HG02852 (cell line): Measurements from ENCODE around the gene ECHS1.
A peak's percentile ranks its signal among the peaks of the same experiment; 100 is the strongest.
"Not testable (repeated sequence)": the region's sequence is repeated elsewhere in the genome, so short reads cannot be mapped to it uniquely, and the experiment has no call there.

Experiments used
- ATAC-seq: cut with Tn5 transposase; IDR thresholded peaks from one replicate; pipeline ENCODE4 v1.9.1; 2021; ENCODE audit warnings: mild to moderate bottlenecking, moderate library complexity; ENCODE audit not compliant: unreplicated experiment

ECHS1 gene

DNA sequence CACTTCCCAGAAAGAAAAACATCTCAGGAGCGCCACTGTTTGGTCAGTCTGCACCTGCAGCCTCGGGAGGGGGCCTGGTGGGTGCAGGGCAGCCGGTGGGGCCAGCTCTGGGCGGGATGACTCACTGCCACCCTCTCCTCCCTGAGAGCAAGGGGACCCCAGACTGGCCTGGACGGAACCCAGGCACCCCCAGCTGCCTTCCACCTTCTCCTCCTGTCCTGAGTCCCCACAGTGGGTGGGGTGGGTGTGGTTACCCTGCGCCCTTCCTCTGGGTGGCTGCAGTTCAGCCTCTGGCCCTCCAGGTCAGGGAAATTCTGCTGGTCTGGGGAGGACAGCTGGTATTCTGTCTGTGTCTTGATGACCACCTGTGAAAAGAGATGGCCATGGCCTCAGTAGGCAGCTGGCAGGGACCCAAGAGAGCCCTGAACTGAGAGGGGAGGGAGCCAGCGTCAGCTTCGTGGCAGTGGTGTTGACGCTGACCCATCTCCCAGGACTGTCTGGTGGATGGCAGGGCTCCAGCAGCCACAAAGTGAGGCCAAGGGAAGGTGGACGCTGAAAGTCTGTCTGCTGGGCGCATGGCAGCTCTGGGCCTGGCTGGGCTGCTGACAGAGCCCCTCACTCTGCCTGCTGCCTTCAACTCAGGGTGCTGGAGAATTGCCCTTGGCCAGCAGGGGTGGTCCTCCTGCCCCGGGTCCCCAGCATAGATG lies 45.4 kb downstream of the ECHS1 start:
- ATAC-seq: no peak

DNA sequence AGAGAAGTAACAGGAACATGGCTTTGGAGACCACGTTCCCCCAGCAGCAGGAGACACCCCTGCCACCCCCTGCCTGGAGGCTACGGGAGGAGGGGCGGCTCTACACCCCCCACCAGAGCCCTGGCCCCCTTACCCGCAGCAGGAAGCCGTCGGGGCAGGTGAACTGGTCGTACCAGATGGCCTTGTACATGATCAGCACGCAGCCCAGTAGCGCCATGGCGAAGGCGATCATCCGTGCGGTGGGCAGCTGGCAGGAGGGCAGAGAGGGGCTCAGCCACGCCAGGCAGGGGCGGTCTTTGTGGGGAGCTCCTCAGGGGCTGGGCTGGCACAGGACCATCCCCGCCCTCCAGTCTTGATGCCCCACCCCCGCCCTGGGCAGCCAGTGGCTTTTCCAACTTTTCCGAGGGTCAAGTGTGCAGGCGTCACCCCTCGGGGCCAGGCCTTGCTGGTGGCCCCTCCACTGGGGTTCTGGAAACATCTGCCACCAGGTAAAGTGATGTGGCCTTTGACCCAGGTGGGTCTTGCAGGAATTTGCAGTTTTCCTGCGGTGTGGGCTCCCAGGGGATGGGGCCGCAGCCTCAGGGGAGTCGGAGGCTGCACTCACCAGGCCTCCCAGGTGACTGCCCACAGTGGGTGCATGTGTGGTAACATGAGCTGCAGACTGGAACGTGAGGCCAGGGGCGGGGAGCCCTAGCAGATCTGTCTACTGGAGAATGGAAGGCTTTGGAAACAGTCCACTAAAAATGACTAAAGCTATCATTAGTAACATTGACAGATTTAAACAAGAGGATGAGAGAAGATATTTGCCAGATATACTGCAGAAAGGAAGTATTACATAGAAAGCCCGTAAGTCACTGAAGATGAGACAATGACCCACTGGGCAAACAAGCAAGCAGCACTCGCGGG lies 46.2 kb downstream of the ECHS1 start:
- ATAC-seq: no peak

DNA sequence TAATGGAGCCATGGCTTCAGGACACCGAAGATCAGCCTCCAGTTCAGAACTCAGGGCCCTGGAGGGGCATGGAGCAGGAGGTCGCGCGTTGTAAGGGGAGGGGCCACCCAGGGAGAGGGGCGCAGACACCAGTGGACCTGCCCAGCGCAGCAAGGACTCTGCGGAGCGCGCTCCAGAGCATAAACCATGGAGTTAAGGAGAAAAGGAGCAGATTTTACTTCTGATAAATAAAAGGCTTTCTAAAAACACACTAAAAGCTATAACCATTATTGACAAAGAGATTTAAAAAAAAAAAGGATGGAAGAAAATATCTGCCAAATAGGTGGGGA lies 47.0 kb downstream of the ECHS1 start:
- ATAC-seq: no peak

DNA sequence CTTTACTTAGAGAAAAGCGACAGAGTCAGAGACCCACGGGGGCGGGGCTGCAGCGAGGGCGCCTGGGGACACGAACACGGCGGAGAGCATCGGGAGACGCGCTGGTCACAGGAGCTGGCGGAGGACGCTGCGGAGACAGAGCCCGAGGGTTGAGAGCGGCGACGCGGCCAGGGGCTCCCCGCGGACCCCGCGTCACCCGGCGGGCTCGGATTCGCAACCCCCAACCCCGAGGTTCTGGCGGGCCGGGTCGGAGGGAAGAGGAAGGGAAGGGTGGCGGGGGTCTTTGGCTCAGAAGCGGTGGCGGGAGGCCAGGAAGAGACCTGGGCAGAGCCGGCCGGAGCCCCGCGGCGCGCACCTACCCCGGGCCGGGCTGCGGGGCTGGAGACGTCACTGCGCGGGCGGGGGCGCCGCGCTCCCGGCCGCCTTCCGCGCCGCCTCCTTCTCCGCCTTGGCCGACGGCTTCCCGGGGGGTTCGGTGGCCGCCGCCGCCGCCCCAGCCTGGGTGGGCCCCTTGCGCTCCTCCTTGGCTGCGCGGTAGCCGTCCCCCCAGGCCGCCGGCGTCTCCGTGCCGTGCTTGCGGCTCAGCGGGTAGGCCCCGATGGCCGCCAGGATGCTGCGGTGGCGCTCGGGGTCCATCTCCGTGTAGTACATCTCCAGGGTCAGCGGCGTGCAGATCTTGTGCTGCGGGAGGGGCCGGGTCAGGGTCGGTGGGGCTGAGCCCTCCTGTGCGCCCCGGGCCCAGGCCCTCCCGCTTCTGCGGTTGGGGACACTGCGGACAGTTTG lies 47.5 kb downstream of the ECHS1 start:
- ATAC-seq: no peak

DNA sequence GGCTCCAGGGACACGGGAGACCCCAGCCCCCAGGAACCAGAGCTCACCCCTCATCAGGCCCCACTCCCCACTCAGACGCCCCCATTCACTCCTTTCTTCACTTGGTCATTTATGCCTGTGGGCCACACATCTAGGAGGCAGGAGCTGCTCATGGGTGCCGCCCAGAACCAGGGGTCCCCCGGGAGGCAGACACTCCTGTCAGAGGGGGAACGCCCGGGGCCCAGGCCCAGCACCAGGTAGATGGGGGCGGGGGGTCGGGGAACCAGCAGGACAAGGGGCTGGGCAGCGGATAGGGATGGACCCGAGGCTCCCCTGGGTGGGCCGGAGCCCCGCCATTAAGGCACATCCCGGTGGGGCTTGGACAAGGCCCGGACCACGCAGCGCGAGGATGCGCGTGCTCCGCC lies 48.3 kb downstream of the ECHS1 start:
- ATAC-seq: no peak

DNA sequence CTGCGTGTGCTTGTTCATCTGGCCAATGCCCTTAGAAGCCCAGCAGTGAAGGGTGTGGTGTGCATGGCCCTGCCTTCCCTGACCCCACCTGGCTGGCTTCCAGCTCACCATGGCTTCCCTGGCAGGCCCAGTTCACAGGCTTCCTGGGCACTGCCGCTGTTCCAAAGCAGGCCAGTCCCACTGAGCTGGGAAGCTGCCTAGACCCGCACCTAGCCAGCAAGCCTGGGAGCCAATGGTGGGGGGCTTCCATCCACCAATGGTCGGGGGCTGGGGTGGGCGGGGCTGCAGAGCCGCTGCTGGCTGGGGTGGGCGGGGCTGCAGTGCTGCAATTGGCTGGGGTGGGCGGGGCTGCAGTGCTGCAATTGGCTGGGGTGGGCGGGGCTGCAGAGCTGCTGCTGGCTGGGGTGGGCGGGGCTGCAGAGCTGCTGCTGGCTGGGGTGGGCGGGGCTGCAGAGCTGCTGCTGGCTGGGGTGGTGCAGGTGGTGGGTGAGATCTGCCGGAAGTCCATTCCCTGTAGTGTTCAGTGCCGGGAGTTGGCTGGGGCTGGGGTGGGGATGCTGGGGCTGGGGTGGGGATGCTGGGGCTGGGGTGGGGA lies 48.9 kb downstream of the ECHS1 start:
- ATAC-seq: no peak

DNA sequence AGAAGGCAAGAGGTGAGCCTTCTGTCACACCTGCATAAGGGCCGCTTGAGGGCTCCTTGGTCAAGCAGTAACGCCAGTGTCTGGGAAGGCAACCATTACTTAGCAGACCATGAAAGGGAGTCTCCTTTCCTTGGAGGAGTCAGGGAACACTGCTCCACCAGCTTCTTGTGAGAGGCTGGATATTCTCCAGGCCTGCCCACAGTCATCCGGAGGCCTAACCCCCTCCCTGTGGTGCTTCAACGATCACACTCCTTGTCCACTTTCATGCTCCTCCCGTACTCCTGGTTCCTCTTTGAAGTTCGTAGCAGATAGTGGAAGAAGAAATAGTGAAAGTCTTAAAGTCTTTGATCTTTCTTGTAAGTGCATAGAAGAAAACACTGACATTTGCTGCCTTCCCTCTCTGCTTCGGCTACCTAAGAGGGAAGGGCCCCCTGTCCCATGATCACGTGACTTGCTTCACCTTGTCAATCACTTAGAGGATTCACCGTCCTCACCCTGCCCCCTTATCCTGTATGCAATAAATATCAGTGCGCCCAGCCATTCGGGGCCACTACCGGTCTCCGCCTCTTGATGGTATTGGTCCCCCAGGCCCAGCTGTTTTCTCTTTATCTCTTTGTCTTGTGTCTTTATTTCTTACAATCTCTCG lies 51.0 kb downstream of the ECHS1 start:
- ATAC-seq: not testable (repeated sequence)

DNA sequence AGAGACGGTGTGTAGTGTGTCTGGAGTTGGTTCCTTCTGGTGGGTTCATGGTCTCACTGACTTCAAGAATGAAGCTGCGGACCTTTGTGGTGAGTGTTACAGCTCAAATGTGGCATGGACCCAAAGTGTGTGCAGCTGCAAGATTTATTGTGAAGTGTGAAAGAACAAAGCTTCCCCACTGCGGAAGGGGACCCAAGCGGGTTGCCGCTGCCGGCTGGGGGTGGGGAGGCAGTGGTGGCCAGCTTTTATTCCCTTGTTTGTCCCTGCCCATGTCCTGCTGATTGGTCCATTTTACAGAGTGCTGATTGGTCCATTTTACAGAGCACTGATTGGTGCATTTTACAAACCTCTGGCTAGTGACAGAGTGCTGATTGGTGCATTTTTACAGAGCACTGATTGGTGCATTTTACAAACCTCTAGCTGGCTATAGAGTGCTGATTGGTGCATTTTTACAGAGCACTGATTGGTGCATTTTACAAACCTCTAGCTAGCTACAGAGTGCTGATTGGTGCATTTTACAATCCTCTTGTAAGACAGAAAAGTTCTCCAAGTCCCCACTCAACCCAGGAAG lies 52.2 kb downstream of the ECHS1 start:
- not testable (repeated sequence) for ATAC-seq

DNA sequence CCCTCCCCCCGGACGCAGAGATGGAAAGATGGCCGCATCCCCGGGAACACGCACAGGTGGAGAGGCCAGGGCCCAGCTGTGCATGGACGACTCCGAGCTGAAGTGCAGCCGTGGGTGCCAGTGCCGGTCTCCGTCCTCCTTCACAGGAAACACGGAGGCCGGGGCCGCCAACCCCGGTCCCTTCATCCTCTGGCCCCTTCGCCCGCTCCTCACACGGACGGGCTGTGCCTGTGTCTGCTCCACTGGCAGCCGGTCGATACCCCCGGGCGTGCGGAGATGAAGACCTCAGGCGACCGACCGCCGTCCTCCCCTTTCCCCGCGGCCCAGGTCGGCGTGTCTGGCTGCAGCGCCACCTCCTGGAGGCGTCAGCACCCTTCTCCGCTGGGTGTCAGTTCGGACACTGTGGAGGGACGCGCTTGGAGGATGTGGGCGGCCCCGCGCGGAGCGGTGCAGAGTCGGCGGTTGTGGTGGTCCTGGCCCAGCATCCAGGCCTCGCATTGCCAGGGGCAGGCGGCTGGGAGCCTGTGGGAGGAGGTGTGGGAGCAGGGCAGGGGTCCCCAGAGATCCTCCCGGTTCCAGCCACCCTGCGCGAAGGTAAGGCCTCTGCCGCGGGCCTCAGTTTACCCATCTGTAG lies 54.5 kb downstream of the ECHS1 start:
- ATAC-seq: peak; percentile 75

DNA sequence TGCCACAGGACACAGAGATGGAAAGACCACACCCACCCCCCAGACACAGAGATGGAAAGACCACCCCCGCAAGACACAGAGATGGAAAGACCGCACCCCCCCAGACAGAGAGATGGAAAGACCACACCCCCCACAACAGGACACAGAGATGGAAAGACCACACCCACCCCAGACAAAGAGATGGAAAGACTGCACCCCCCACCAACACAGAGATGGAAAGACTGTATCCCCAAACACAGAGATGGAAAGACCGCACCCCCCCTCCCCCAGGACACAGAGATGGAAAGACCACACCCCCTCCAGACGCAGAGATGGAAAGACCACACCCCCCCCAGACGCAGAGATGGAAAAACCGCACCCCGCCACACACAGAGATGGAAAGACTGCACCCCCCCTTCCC lies 56.4 kb downstream of the ECHS1 start:
- ATAC-seq: no peak

DNA sequence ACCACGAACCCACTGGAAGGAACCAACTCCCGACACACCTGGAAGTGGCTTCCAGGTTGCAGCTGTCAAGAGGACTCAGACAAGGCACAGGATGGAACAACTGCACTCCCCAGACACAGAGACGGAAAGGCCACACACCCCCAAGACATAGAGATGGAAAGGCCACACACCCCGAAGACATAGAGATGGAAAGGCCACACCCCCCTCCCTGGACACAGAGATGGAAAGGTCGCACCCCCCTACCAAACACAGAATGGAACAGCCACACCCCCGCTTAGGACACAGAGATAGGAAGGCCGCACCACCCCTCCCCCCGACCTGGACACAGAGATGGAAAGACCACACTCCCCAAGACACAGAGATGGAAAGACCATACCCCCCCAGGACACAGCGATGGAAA lies 56.9 kb downstream of the ECHS1 start:
- ATAC-seq: no peak

DNA sequence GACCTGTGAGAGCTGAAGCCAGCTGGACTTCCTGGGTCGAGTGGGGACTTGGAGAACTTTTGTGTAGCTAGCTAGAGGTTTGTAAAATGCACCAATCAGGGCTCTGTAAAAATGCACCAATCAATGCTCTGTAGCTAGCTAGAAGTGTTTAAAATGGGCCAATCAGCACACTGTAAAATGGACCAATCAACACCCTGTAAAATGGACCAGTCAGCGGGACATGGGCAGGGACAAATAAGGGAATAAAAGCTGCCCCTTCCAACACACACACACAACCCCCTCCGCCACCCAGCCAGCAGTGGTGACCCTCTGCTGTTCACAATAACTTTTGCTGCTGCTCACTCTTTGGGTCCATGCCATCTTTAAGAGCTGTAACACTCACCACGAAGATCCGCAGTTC lies 57.3 kb downstream of the ECHS1 start:
- no peak for ATAC-seq

DNA sequence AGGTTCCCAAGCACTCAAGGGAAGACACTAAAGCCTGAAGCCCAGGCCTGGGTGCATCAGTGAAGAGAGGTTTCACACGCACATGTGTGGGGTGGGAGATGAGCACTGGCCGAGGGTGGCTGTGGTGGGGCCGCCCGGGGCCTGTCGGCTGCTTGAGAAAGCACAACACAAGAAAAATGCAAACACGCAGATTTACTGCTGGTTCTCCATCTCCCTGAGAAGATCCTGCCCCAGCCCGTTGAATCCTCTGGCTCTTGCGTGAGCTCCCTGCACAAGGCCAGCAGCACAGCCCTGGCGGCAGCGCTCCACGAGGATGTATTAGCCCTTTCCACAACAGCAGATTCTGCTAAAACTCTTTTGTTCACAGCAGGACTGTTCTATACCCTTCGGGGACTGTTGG lies 58.2 kb downstream of the ECHS1 start:
- ATAC-seq: no peak

DNA sequence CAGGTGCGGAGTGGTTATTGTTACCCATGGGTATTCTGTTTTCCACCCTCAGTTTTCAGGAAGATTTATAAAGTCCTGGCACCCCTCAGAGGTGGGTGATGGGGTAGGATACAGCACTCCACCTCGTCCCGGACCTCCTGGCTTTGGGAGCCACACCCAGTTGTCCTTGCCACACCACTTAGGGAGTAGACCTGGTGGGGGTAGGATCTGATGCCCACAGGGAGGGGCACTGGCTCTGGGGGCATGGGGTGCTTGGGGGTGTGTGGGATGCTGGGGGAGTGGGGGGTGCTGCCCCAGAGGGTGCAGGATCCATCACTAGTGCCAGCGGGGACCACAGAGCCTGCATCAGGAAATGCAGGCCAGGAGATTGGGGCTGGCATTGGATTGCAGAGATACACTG lies 60.0 kb downstream of the ECHS1 start:
- no peak for ATAC-seq

DNA sequence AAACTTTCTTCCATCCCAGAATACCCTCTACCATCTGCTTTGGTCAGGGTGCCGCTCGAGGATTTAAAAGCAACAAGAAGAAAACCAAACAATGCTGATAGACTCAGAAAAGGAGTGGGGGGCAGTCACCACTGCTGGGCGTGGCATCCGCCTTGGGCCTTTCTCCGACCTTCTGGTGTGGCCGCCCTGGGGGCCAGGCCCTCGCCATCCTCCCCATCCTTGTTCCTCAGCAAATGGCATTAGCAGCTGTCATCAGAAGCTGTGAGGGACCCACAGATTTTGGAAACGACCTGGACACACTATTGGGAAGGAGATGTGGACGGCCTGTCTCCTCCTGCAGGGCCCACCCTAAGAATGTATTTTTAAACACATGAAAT lies 60.4 kb downstream of the ECHS1 start:
- no peak for ATAC-seq
